HEK293T (cell line): Measurements from ENCODE around the gene ELAVL4.

Experiments used
- ARNT ChIP-seq: fragments of 450-650 bp; IDR thresholded peaks from 2 replicates; pipeline ENCODE4 v1.6.1; 2017; ENCODE audit warnings: mild to moderate bottlenecking
- BHLHE40 ChIP-seq: fragments of 450-650 bp; IDR thresholded peaks from 2 replicates; pipeline ENCODE4 v1.6.1; 2016; ENCODE audit warnings: mild to moderate bottlenecking, moderate library complexity, borderline replicate concordance
- CTBP1 ChIP-seq: fragments of 450-650 bp; IDR thresholded peaks from 2 replicates; pipeline ENCODE4 v1.6.1; 2016; ENCODE audit warnings: borderline replicate concordance
- ELF4 ChIP-seq: fragments of 450-650 bp; IDR thresholded peaks from 2 replicates; pipeline ENCODE4 v1.6.1; 2017; ENCODE audit warnings: antibody characterized with exemption
- FOXM1 ChIP-seq: fragments of 450-650 bp; IDR thresholded peaks from 2 replicates; pipeline ENCODE4 v1.6.1; 2017; ENCODE audit warnings: mild to moderate bottlenecking, borderline replicate concordance
- L3MBTL2 ChIP-seq: fragments of 450-650 bp; conservative IDR thresholded peaks from 2 replicates; pipeline ENCODE4 v1.6.1; 2016; ENCODE audit warnings: mild to moderate bottlenecking
- LEF1 ChIP-seq: fragments of 450-650 bp; IDR thresholded peaks from 2 replicates; pipeline ENCODE4 v1.6.1; 2017; ENCODE audit warnings: mild to moderate bottlenecking, borderline replicate concordance
- SP1 ChIP-seq: fragments of 450-650 bp; IDR thresholded peaks from 2 replicates; pipeline ENCODE4 v1.6.1; 2017
- SUZ12 ChIP-seq: fragments of 450-650 bp; IDR thresholded peaks from 2 replicates; pipeline ENCODE4 v1.6.1; 2016; ENCODE audit warnings: mild to moderate bottlenecking
- TARDBP ChIP-seq: fragments of 450-650 bp; IDR thresholded peaks from 2 replicates; pipeline ENCODE4 v1.6.1; 2016
- ZNF384 ChIP-seq: fragments of 450-650 bp; IDR thresholded peaks from 2 replicates; pipeline ENCODE4 v1.6.1; 2016
- TF ChIP-seq, protein P1 (sequence below): fragments of 450-650 bp; IDR thresholded peaks from 2 replicates; pipeline ENCODE4 v1.6.1; 2016

GRCh38 chr1:50066806-50067205, 41.9 kb upstream of the ELAVL4 start:
- TF ChIP-seq ZNF384 (no peak), CTBP1 (no peak), BHLHE40 (no peak), SP1 (no peak), SUZ12 (no peak), ARNT (no peak), L3MBTL2 (no peak), FOXM1 (no peak), ELF4 (no peak), TARDBP (no peak), LEF1 (no peak)
- TF ChIP-seq, protein P1, sequence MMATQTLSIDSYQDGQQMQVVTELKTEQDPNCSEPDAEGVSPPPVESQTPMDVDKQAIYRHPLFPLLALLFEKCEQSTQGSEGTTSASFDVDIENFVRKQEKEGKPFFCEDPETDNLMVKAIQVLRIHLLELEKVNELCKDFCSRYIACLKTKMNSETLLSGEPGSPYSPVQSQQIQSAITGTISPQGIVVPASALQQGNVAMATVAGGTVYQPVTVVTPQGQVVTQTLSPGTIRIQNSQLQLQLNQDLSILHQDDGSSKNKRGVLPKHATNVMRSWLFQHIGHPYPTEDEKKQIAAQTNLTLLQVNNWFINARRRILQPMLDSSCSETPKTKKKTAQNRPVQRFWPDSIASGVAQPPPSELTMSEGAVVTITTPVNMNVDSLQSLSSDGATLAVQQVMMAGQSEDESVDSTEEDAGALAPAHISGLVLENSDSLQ = no peak
